Right lobe of liver (tissue), 4 donors: Measurements from ENCODE around the gene SCN4A.

Experiments
- CTCF ChIP-seq, 4 donors: fragments of 200-600 bp in 3 of 4; fragments of 450-650 bp in 1 of 4; IDR thresholded peaks; one replicate each; pipeline versions ENCODE4 v1.5.1 to v1.8.0; 2016 to 2022; ENCODE audit warnings: antibody characterized with exemption in 4 of 4, mild to moderate bottlenecking in 2 of 4
- POLR2A ChIP-seq: fragments of 450-650 bp; IDR thresholded peaks from one replicate; pipeline ENCODE4 v1.6.1; 2017; ENCODE audit warnings: antibody characterized with exemption, mild to moderate bottlenecking
- donor health status: DM: no; HTN: no; CAD: no.
- donor health status: DM: no; HTN: no; CAD: no.
- donor health status: DM: no; HTN: yes; CAD: no.

- TF ChIP-seq CTCF (IDR thresholded peaks at IDR 0.05) (no peak), POLR2A (peak; percentile 13)
These were observed 33.8 kb upstream of the SCN4A start for GRCh38 chr17:64006361-64007088.
